ENCODE results near the gene DIP2C. TPM values are rescaled to one million over a fixed set of nuclear protein-coding genes. Genes with fewer than 3 reads are reported as not detected.

The DIP2C gene
- total RNA-seq, 3 donors from 2014 or later, result 8.0 to 72.0 (median 8.5) TPM

- H3K4me1 ChIP-seq (ENCODE audit: low read depth), result no peaks in the 10 kb centered on the region
- H3K9me3 ChIP-seq, result no peaks in the 10 kb centered on the region
- no peaks in the 10 kb centered on the region for H3K36me3 ChIP-seq (ENCODE audit: low read depth)
- intact Hi-C loops (cut with DNase I, micrococcal nuclease), result no loop called here
- ATAC-seq (no peak), DNase-seq (no peak)
- TF ChIP-seq, protein P1, sequence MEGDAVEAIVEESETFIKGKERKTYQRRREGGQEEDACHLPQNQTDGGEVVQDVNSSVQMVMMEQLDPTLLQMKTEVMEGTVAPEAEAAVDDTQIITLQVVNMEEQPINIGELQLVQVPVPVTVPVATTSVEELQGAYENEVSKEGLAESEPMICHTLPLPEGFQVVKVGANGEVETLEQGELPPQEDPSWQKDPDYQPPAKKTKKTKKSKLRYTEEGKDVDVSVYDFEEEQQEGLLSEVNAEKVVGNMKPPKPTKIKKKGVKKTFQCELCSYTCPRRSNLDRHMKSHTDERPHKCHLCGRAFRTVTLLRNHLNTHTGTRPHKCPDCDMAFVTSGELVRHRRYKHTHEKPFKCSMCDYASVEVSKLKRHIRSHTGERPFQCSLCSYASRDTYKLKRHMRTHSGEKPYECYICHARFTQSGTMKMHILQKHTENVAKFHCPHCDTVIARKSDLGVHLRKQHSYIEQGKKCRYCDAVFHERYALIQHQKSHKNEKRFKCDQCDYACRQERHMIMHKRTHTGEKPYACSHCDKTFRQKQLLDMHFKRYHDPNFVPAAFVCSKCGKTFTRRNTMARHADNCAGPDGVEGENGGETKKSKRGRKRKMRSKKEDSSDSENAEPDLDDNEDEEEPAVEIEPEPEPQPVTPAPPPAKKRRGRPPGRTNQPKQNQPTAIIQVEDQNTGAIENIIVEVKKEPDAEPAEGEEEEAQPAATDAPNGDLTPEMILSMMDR (IDR thresholded peaks at IDR 0.05), result no peak
- H3K4me3 ChIP-seq, result no peak overlapping the region
These were observed 270.6 kb downstream of the DIP2C start for GRCh38 chr10:418894-419293.

- no peak for ATAC-seq
- H3K4me1 ChIP-seq (ENCODE audit: low read depth), result no peaks in the 10 kb centered on the region
- H3K9me3 ChIP-seq, result no peaks in the 10 kb centered on the region
- H3K36me3 ChIP-seq (ENCODE audit: low read depth), result no peaks in the 10 kb centered on the region
- TF ChIP-seq, protein P1 (IDR thresholded peaks at IDR 0.05), result no peak
- no peak for DNase-seq
- H3K4me3 ChIP-seq, result no peak overlapping the region
- intact Hi-C loops (cut with DNase I, micrococcal nuclease), result no loop called here
These were observed 271.2 kb downstream of the DIP2C start for GRCh38 chr10:418226-418625.

DNA sequence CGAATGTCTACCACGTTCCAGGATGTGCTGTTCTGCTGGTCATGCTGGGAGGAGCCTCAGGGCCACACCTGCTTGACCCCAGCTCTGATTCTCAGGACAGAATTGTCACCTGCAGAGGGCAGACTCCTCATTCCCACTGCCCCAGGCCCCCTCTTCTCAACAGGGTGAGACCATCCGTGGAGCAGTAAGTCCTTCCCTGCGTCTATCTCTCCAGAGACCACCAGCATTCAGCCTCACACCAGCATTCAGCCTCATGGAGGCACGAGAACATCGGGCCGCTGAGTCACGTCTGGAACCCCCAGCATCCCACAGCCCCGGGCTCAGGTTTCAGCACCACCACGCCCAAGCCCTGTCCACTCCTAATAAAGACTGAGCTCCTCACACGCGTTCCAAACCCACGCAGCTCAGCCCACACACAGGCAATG lies 273.4 kb downstream of the DIP2C start:
- no peak for DNase-seq
- ATAC-seq, result no peak
- Histone ChIP-seq H3K4me3 (no peak overlapping the region), H3K4me1 (ENCODE audit: low read depth) (no peaks in the 10 kb centered on the region), H3K9me3 (no peaks in the 10 kb centered on the region), H3K36me3 (ENCODE audit: low read depth) (no peaks in the 10 kb centered on the region)
- TF ChIP-seq, protein P1 (IDR thresholded peaks at IDR 0.05), result no peak
- intact Hi-C loops (cut with DNase I, micrococcal nuclease), result no loop called here

GRCh38 chr10:413662-414071 lies 275.8 kb downstream of the DIP2C start:
- DNase-seq (no peak), ATAC-seq (peak; percentile 59)
- no peaks in the 10 kb centered on the region for H3K36me3 ChIP-seq (ENCODE audit: low read depth)
- no peak overlapping the region for H3K4me3 ChIP-seq
- no peaks in the 10 kb centered on the region for H3K9me3 ChIP-seq
- TF ChIP-seq, protein P1 (IDR thresholded peaks at IDR 0.05), result no peak
- no peaks in the 10 kb centered on the region for H3K4me1 ChIP-seq (ENCODE audit: low read depth)
- intact Hi-C loops (cut with DNase I, micrococcal nuclease), result no loop called here

DNA sequence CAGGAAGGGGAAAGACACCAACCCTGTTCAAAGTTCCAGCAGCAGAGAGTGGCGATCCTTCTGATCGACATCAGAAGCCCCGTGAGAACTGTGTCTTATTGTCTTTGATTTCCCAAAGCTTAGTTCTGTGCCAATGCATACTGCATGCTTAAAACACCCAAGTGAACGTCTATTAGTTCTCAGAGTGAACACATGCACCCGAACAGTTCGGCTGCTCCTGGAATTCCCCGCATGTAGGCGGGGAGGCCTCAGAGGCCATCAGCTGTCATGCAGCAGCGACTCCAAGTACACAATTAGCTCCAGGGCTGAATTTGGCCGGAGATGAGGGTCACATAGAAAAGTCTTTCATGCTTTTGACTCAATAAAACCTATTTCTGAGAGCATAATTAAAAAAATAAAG lies 277.4 kb downstream of the DIP2C start:
- ATAC-seq, result no peak
- Histone ChIP-seq H3K36me3 (ENCODE audit: low read depth) (no peaks in the 10 kb centered on the region), H3K9me3 (no peaks in the 10 kb centered on the region), H3K4me1 (ENCODE audit: low read depth) (no peaks in the 10 kb centered on the region), H3K4me3 (no peak overlapping the region)
- intact Hi-C loops (cut with DNase I, micrococcal nuclease), result no loop called here
- TF ChIP-seq, protein P1 (IDR thresholded peaks at IDR 0.05), result no peak
- DNase-seq, result no peak

DNA sequence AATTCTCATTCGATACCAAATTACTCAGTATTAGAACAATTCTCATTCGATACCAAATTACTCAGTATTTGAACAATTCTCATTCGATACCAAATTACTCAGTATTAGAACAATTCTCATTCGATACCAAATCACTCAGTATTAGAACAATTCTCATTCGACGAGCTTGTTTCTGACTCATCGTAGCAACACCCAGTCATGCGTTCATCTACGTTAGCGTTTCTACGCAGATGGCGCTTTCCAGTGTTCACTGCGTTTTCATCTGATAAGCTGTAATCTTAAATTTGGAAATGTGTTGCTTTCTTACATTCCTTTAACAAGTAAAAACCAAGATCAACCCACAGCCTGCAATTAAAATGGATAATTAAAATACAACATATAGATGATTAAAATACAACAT lies 277.9 kb downstream of the DIP2C start:
- no peak for DNase-seq
- H3K36me3 ChIP-seq (ENCODE audit: low read depth), result no peaks in the 10 kb centered on the region
- no peaks in the 10 kb centered on the region for H3K9me3 ChIP-seq
- no peaks in the 10 kb centered on the region for H3K4me1 ChIP-seq (ENCODE audit: low read depth)
- TF ChIP-seq, protein P1 (IDR thresholded peaks at IDR 0.05), result no peak
- intact Hi-C loops (cut with DNase I, micrococcal nuclease), result no loop called here
- no peak overlapping the region for H3K4me3 ChIP-seq
- no peak for ATAC-seq

Measured in mucosa of descending colon (tissue), 3 donors.